ENCODE data around the gene ITFG1. TPM values are rescaled to one million over a fixed set of nuclear protein-coding genes. Genes with fewer than 3 reads are reported as not detected.
"Not testable (repeated sequence)": the region's sequence is repeated elsewhere in the genome, so short reads cannot be mapped to it uniquely, and the experiment has no call there.

The ITFG1 gene
- total RNA-seq, 1 experiment from 2014 or later = 27.5 TPM

GRCh38 chr16:47483616-47484015 is 22.8 kb upstream of the ITFG1 start:
- H3K36me3 ChIP-seq = no peaks in the 10 kb centered on the region
- H3K27ac ChIP-seq = no peak overlapping the region
- no peaks in the 10 kb centered on the region for H3K9me3 ChIP-seq (replicated peaks)
- H3K4me3 ChIP-seq = no peak overlapping the region
- no peak for DNase-seq
- H3K27me3 ChIP-seq = no peaks in the 10 kb centered on the region
- no peaks in the 10 kb centered on the region for H3K4me1 ChIP-seq

DNA sequence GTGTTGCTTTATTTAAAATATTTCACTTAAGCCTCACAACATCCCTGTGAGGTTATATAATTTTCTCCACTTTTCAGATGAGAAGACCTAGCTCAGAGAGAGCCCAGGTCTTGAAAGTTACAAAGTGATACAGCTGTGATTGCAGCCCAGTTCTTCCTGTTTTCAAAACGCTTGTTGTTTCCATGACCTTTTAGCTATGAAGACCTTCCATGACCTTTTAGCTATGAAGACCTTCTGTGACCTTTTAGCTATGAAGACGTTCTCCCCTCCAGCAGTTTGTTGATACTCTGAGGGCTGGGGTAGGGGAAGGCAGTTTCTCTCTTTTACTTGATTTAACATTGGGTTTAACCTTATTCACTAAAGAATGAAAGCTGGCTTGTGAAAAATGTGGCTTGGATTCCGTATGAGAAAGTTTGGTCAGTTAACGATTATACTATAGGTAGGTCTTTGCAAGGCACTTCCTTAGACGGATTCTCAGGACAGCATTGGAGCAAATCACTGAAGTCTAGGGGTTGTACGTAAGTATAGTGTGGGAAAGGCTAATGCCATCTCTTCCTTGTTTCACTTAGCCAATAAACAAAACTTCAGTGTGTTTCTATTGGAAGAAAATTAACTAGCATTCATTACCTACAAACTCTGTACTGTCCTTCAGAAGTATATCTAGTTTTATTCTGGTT is 21.0 kb upstream of the ITFG1 start:
- Histone ChIP-seq H3K36me3 (no peaks in the 10 kb centered on the region), H3K27me3 (no peaks in the 10 kb centered on the region), H3K9me3 (replicated peaks) (no peaks in the 10 kb centered on the region), H3K4me1 (no peaks in the 10 kb centered on the region), H3K27ac (no peak overlapping the region), H3K4me3 (no peak overlapping the region)
- no peak for DNase-seq

DNA sequence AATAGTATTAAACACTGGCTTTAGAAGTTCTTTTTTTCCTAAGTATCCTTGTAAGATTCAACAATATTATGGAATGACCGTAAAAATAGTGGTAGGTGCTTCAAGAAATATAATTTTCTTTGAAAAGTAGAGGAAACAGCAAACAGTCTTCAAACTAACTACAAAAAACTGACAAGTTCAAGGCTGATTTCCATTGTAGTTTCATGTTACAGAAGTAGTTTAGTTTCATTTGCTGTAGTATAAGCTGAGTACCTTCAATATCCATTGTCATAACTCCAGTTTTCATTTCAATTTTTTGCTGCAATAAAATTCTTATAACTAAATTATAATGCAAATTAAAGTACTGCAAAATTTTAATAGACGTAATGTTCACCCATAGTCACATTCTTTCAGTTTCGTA is 19.5 kb upstream of the ITFG1 start:
- DNase-seq = no peak
- no peak overlapping the region for H3K4me3 ChIP-seq
- H3K4me1 ChIP-seq = no peaks in the 10 kb centered on the region
- no peaks in the 10 kb centered on the region for H3K9me3 ChIP-seq (replicated peaks)
- no peak overlapping the region for H3K27ac ChIP-seq
- H3K27me3 ChIP-seq = no peaks in the 10 kb centered on the region
- H3K36me3 ChIP-seq = no peaks in the 10 kb centered on the region

GRCh38 chr16:47477679-47478078 is 16.8 kb upstream of the ITFG1 start:
- Histone ChIP-seq H3K27me3 (no peaks in the 10 kb centered on the region), H3K36me3 (no peaks in the 10 kb centered on the region)
- no peak for DNase-seq

GRCh38 chr16:47476654-47477345 is 15.9 kb upstream of the ITFG1 start:
- H3K4me1 ChIP-seq = no peaks in the 10 kb centered on the region
- H3K27ac ChIP-seq = no peak overlapping the region
- H3K4me3 ChIP-seq = no peak overlapping the region
- H3K9me3 ChIP-seq (replicated peaks) = no peaks in the 10 kb centered on the region
- DNase-seq = no peak
- no peaks in the 10 kb centered on the region for H3K27me3 ChIP-seq
- H3K36me3 ChIP-seq = no peaks in the 10 kb centered on the region

More at GRCh38 chr16:47477679-47478078, 16.8 kb upstream of the ITFG1 start:
- no peak overlapping the region for H3K4me3 ChIP-seq
- H3K9me3 ChIP-seq (replicated peaks) = no peaks in the 10 kb centered on the region
- no peaks in the 10 kb centered on the region for H3K4me1 ChIP-seq
- no peak overlapping the region for H3K27ac ChIP-seq

- no peak for DNase-seq
- H3K4me3 ChIP-seq = no peak overlapping the region
Measured at GRCh38 chr16:47475786-47476185, 14.9 kb upstream of the ITFG1 start.

GRCh38 chr16:47473792-47474191 is 12.9 kb upstream of the ITFG1 start:
- no peaks in the 10 kb centered on the region for H3K4me1 ChIP-seq

More at GRCh38 chr16:47475786-47476185, 14.9 kb upstream of the ITFG1 start:
- Histone ChIP-seq H3K27ac (no peak overlapping the region), H3K27me3 (no peaks in the 10 kb centered on the region), H3K9me3 (replicated peaks) (no peaks in the 10 kb centered on the region), H3K36me3 (no peaks in the 10 kb centered on the region), H3K4me1 (no peaks in the 10 kb centered on the region)

GRCh38 chr16:47473004-47473403 is 12.1 kb upstream of the ITFG1 start:
- H3K27ac ChIP-seq; H3K4me3 ChIP-seq; H3K4me1 ChIP-seq; H3K9me3 ChIP-seq (replicated peaks); H3K27me3 ChIP-seq; H3K36me3 ChIP-seq; DNase-seq: not testable (repeated sequence)

More at GRCh38 chr16:47473792-47474191, 12.9 kb upstream of the ITFG1 start:
- no peaks in the 10 kb centered on the region for H3K9me3 ChIP-seq (replicated peaks)
- H3K36me3 ChIP-seq = no peaks in the 10 kb centered on the region
- H3K4me3 ChIP-seq = no peak overlapping the region
- no peak for DNase-seq
- H3K27ac ChIP-seq = no peak overlapping the region
- no peaks in the 10 kb centered on the region for H3K27me3 ChIP-seq

DNA sequence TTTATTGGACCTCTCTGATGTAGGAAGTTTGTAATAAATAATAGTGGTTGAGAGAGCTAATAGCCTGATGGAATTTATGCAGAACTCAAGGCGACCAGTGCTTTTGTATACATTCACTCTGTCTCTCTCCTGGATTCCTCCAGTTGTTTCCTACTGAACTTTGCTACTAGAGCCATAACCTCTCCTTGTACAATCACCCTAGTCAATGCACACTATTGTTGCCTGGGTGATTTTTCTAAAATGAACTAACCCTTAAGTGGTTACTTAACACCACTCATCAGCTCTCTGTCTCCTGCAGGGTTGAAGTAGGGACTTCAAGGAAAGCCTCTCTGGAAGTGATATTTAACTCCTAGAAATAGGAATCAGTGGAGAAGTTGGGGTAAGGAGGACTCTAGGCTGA is 9.9 kb upstream of the ITFG1 start:
- H3K4me1 ChIP-seq = no peaks in the 10 kb centered on the region
- H3K27ac ChIP-seq = no peak overlapping the region
- H3K36me3 ChIP-seq = no peaks in the 10 kb centered on the region
- no peak overlapping the region for H3K4me3 ChIP-seq
- no peak for DNase-seq
- H3K27me3 ChIP-seq = no peaks in the 10 kb centered on the region
- H3K9me3 ChIP-seq (replicated peaks) = no peaks in the 10 kb centered on the region

GRCh38 chr16:47470211-47470610 is 9.3 kb upstream of the ITFG1 start:
- Histone ChIP-seq H3K36me3 (no peaks in the 10 kb centered on the region), H3K4me3 (no peak overlapping the region), H3K4me1 (no peaks in the 10 kb centered on the region), H3K9me3 (replicated peaks) (no peaks in the 10 kb centered on the region), H3K27me3 (no peaks in the 10 kb centered on the region), H3K27ac (no peak overlapping the region)
- no peak for DNase-seq

DNA sequence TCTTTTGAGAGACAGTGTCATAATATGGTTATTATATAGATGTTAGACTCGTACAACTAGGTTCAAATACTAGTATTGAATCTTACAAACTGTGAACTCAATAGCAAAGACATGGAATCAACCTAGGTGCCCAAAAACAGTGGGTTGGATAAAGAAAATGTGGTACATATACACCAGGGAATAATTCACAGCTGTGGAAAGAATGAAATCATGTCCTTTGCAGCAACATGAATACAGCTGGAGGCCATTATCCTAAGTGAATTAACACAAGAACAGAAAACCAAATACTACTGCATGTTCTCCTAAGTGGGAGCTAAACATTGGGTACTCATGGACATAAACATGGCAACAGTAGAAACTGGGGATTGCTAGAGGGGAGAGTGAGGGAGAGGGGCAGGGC is 8.4 kb upstream of the ITFG1 start:
- DNase-seq = no peak
- Histone ChIP-seq H3K27me3 (no peaks in the 10 kb centered on the region), H3K27ac (no peak overlapping the region), H3K9me3 (replicated peaks) (no peaks in the 10 kb centered on the region), H3K36me3 (no peaks in the 10 kb centered on the region), H3K4me3 (no peak overlapping the region), H3K4me1 (no peaks in the 10 kb centered on the region)

DNA sequence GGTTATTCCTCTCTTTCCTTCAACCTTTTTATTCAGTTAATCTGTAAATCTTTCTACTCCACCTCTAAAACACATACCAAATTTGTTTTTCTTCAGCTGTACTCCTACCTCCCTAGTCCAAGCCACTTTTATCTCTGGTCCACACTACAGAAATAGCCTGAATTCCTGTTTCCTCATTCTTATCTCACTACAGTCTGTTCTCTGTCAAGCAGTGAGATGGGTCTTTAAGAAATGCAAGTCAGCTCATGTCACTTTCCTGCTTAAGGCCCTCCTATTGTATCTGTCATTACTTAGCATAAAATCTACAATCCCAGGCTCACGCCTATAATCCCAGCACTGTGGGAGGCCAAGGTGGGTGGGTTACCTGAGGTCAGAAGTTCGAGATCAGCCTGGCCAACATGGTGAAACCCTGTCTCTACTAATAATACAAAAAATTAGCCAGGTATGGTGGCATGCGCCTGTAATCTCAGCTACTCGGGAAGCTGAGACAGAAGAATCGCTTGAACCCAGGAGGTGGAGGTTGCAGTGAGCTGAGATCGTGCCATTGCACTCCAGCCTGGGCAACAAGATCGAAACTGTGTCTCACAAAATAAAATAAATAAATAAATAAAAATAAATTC is 7.3 kb upstream of the ITFG1 start:
- not testable (repeated sequence) for H3K9me3 ChIP-seq (replicated peaks); H3K27ac ChIP-seq; H3K36me3 ChIP-seq; H3K27me3 ChIP-seq; H3K4me1 ChIP-seq; DNase-seq; H3K4me3 ChIP-seq

DNA sequence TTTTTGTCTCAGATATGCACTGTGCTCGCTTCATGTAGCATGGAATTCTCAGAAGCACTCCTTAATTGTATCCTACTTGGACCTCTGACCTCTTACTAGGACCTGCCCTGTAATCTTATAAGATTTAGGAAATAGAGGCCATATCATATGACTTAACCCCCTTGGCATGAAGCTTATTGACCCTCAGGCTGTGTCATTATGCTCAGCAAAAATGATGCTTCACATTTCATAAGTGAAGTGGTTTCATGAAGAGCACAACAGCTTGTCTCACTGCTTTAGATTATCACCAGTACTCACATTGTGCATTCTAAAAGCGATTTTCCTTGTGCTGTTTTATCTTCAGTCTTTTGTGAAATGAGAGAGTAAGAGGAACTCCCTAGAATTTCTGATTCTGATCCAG is 6.6 kb upstream of the ITFG1 start:
- H3K27ac ChIP-seq = no peak overlapping the region
- H3K36me3 ChIP-seq = no peaks in the 10 kb centered on the region
- DNase-seq = no peak
- H3K4me1 ChIP-seq = no peaks in the 10 kb centered on the region
- H3K9me3 ChIP-seq (replicated peaks) = no peaks in the 10 kb centered on the region
- no peaks in the 10 kb centered on the region for H3K27me3 ChIP-seq
- H3K4me3 ChIP-seq = no peak overlapping the region

DNA sequence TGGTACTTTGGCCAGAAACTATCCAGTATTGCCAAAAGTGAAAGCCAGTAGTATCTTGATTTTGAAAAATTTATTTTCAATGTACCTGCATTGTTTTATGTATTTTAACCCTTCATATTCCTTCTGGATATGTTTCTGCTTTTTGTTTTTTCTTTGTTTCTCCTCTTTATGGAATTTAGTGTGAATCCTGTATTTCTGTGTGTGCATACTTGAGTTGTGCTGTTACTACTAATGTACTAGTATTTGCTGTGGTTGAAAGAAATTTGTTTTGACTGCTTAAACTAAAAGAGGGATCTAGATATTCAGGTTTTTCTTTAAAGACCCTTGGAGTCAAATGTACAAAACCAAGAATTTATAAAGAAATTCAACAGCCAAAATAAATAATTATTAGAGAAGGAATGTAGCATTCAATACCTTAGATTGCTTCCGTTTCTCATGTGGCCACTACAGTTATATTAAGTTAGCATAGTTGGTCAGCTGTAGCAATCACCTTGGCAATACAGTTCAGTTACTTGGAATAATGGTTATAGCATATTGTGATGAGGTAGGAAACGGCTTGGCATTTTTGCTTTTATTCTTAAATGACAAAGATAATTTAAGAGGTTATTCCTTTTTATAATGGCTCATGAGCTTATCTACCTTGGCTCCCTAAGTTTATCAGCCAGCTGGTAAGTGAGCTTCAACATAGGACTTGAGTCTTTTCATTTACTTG is 5.2 kb upstream of the ITFG1 start:
- DNase-seq = no peak
- no peaks in the 10 kb centered on the region for H3K4me1 ChIP-seq

More for the DNA sequence above, 5.2 kb upstream of the ITFG1 start:
- no peak overlapping the region for H3K27ac ChIP-seq
- H3K4me3 ChIP-seq = no peak overlapping the region
- H3K27me3 ChIP-seq = no peaks in the 10 kb centered on the region
- no peaks in the 10 kb centered on the region for H3K9me3 ChIP-seq (replicated peaks)
- no peaks in the 10 kb centered on the region for H3K36me3 ChIP-seq

Measured in SJCRH30 (cell line).